Dendritic cell treated with granulocyte-macrophage colony-stimulating factor and Interleukin-4, amounts not matched to agents 40 ng/mL and 50 ng/mL, for 4 days (primary cell): ENCODE results near the gene HMGN3.
A peak's percentile ranks its signal among the peaks of the same experiment; 100 is the strongest.

Experiments used
- H3K27ac Mint-ChIP-seq: one replicate; pipeline ENCODE4 v1.8.0; 2022; ENCODE audit warnings: mild to moderate bottlenecking, mixed read lengths
- H3K27me3 Mint-ChIP-seq: one replicate; pipeline ENCODE4 v1.8.0; 2022; ENCODE audit warnings: mild to moderate bottlenecking, mixed read lengths
- H3K36me3 Mint-ChIP-seq: one replicate; pipeline ENCODE4 v1.8.0; 2022; ENCODE audit warnings: low read depth, mixed read lengths
- H3K4me1 Mint-ChIP-seq: one replicate; pipeline ENCODE4 v1.8.0; 2022; ENCODE audit warnings: low read depth, mixed read lengths
- H3K4me3 Mint-ChIP-seq: one replicate; pipeline ENCODE4 v1.8.0; 2022; ENCODE audit warnings: mild to moderate bottlenecking, moderate library complexity, mixed read lengths
- H3K9me3 Mint-ChIP-seq: one replicate; pipeline ENCODE4 v1.8.0; 2022; ENCODE audit warnings: mixed read lengths
- intact Hi-C: fragments of 100-400 bp; cut with micrococcal nuclease; formaldehyde crosslinking; loops from one replicate; pipeline ENCODE4 v1.15.0; 2022

HMGN3 gene

GRCh38 chr6:79225717-79226599, 8.5 kb downstream of the HMGN3 start:
- intact Hi-C loops = no loop called here

GRCh38 chr6:79223611-79224404, 10.7 kb downstream of the HMGN3 start:
- Mint-ChIP-seq H3K27me3 (no peaks in the 10 kb centered on the region), H3K4me3 (no peak overlapping the region), H3K36me3 (peaks cover 8% of the 10 kb centered on the region), H3K9me3 (no peaks in the 10 kb centered on the region), H3K27ac (no peak overlapping the region), H3K4me1 (no peaks in the 10 kb centered on the region)
- intact Hi-C loops = no loop called here

More at GRCh38 chr6:79225717-79226599, 8.5 kb downstream of the HMGN3 start:
- Mint-ChIP-seq H3K4me1 (no peaks in the 10 kb centered on the region), H3K27me3 (no peaks in the 10 kb centered on the region), H3K27ac (no peak overlapping the region), H3K4me3 (no peak overlapping the region), H3K36me3 (peaks cover 12% of the 10 kb centered on the region), H3K9me3 (no peaks in the 10 kb centered on the region)

GRCh38 chr6:79215213-79215824, 19.2 kb downstream of the HMGN3 start:
- intact Hi-C loops = no loop called here
- no peak overlapping the region for H3K27ac Mint-ChIP-seq
- H3K4me3 Mint-ChIP-seq = no peak overlapping the region
- no peaks in the 10 kb centered on the region for H3K27me3 Mint-ChIP-seq
- H3K9me3 Mint-ChIP-seq = no peaks in the 10 kb centered on the region
- peaks cover 26% of the 10 kb centered on the region for H3K36me3 Mint-ChIP-seq
- peaks cover 6% of the 10 kb centered on the region for H3K4me1 Mint-ChIP-seq

- Mint-ChIP-seq H3K4me3 (no peak overlapping the region), H3K27ac (no peak overlapping the region), H3K36me3 (peaks cover 28% of the 10 kb centered on the region), H3K27me3 (no peaks in the 10 kb centered on the region), H3K4me1 (peaks cover 14% of the 10 kb centered on the region), H3K9me3 (no peaks in the 10 kb centered on the region)
- intact Hi-C loops = no loop called here
These were observed 21.6 kb downstream of the HMGN3 start for GRCh38 chr6:79212859-79213258.

GRCh38 chr6:79208816-79209215, 25.7 kb downstream of the HMGN3 start:
- no peaks in the 10 kb centered on the region for H3K9me3 Mint-ChIP-seq
- H3K4me1 Mint-ChIP-seq = peaks cover 15% of the 10 kb centered on the region
- no peaks in the 10 kb centered on the region for H3K27me3 Mint-ChIP-seq
- intact Hi-C loops = no loop called here
- H3K4me3 Mint-ChIP-seq = no peak overlapping the region
- H3K27ac Mint-ChIP-seq = no peak overlapping the region
- H3K36me3 Mint-ChIP-seq = peaks cover 47% of the 10 kb centered on the region

GRCh38 chr6:79203753-79204253, 30.7 kb downstream of the HMGN3 start:
- H3K4me1 Mint-ChIP-seq = peaks cover 24% of the 10 kb centered on the region
- H3K36me3 Mint-ChIP-seq = peaks cover 67% of the 10 kb centered on the region

GRCh38 chr6:79202556-79202955, 31.9 kb downstream of the HMGN3 start:
- Mint-ChIP-seq H3K4me3 (no peak overlapping the region), H3K27ac (peak overlapping the region; percentile 24), H3K4me1 (peaks cover 25% of the 10 kb centered on the region), H3K27me3 (no peaks in the 10 kb centered on the region), H3K36me3 (peaks cover 66% of the 10 kb centered on the region), H3K9me3 (no peaks in the 10 kb centered on the region)
- intact Hi-C loops = no loop called here

More at GRCh38 chr6:79203753-79204253, 30.7 kb downstream of the HMGN3 start:
- intact Hi-C loops = no loop called here
- Mint-ChIP-seq H3K4me3 (no peak overlapping the region), H3K27ac (no peak overlapping the region), H3K9me3 (no peaks in the 10 kb centered on the region), H3K27me3 (no peaks in the 10 kb centered on the region)

- H3K9me3 Mint-ChIP-seq = no peaks in the 10 kb centered on the region
- no peak overlapping the region for H3K27ac Mint-ChIP-seq
- intact Hi-C loops = no loop called here
- H3K27me3 Mint-ChIP-seq = no peaks in the 10 kb centered on the region
- peaks cover 25% of the 10 kb centered on the region for H3K4me1 Mint-ChIP-seq
- no peak overlapping the region for H3K4me3 Mint-ChIP-seq
- peaks cover 60% of the 10 kb centered on the region for H3K36me3 Mint-ChIP-seq
These were observed 32.5 kb downstream of the HMGN3 start for GRCh38 chr6:79201983-79202382.

- no peak overlapping the region for H3K4me3 Mint-ChIP-seq
- peaks cover 27% of the 10 kb centered on the region for H3K4me1 Mint-ChIP-seq
- H3K27ac Mint-ChIP-seq = no peak overlapping the region
- no peaks in the 10 kb centered on the region for H3K27me3 Mint-ChIP-seq
- peaks cover 52% of the 10 kb centered on the region for H3K36me3 Mint-ChIP-seq
- intact Hi-C loops = no loop called here
- no peaks in the 10 kb centered on the region for H3K9me3 Mint-ChIP-seq
These were observed 33.3 kb downstream of the HMGN3 start for GRCh38 chr6:79201143-79201542.

- Mint-ChIP-seq H3K27ac (peak overlapping the region; percentile 25), H3K27me3 (no peaks in the 10 kb centered on the region), H3K36me3 (peaks cover 16% of the 10 kb centered on the region), H3K4me1 (peaks cover 13% of the 10 kb centered on the region), H3K9me3 (peaks cover 8% of the 10 kb centered on the region), H3K4me3 (no peak overlapping the region)
- intact Hi-C loops = loop anchor here (2.0 kb wide), 1 partner anchor 62 kb away; no protein-coding TSS in a partner anchor
These were observed 37.6 kb downstream of the HMGN3 start for GRCh38 chr6:79196912-79197311.

GRCh38 chr6:79193971-79194370, 40.5 kb downstream of the HMGN3 start:
- Mint-ChIP-seq H3K27ac (no peak overlapping the region), H3K4me3 (no peak overlapping the region), H3K36me3 (peaks cover 4% of the 10 kb centered on the region), H3K4me1 (peaks cover 10% of the 10 kb centered on the region), H3K9me3 (peaks cover 17% of the 10 kb centered on the region), H3K27me3 (peaks cover 2% of the 10 kb centered on the region)
- intact Hi-C loops = no loop called here

- peaks cover 17% of the 10 kb centered on the region for H3K9me3 Mint-ChIP-seq
- H3K27ac Mint-ChIP-seq = no peak overlapping the region
- intact Hi-C loops = no loop called here
- H3K4me1 Mint-ChIP-seq = no peaks in the 10 kb centered on the region
- H3K27me3 Mint-ChIP-seq = peaks cover 3% of the 10 kb centered on the region
- H3K4me3 Mint-ChIP-seq = no peak overlapping the region
- no peaks in the 10 kb centered on the region for H3K36me3 Mint-ChIP-seq
These were observed 44.6 kb downstream of the HMGN3 start for GRCh38 chr6:79189760-79190350.

GRCh38 chr6:79188885-79189480, 45.5 kb downstream of the HMGN3 start:
- peaks cover 17% of the 10 kb centered on the region for H3K9me3 Mint-ChIP-seq
- intact Hi-C loops = no loop called here
- no peak overlapping the region for H3K4me3 Mint-ChIP-seq
- no peak overlapping the region for H3K27ac Mint-ChIP-seq
- no peaks in the 10 kb centered on the region for H3K36me3 Mint-ChIP-seq
- peaks cover 3% of the 10 kb centered on the region for H3K27me3 Mint-ChIP-seq
- no peaks in the 10 kb centered on the region for H3K4me1 Mint-ChIP-seq
